OCI-LY7 (cell line): Measurements from ENCODE around the gene WNT9B. TPM values are rescaled to one million over a fixed set of nuclear protein-coding genes. Genes with fewer than 3 reads are reported as not detected.

ENCODE experiments used
- BruUV-seq: library from RNA; stranded (reverse); fragments of 400-500 nt; replicated peaks from 2 replicates; lab custom pipeline; 2021; lab: Mats Ljungman, UMichigan
- CTCF ChIA-PET: fragments of 300-600 bp; sonication (Branson Sonifier 250); formaldehyde crosslinking; loops from one replicate; lab custom pipeline; 2022; ENCODE audit warnings: antibody characterized with exemption; ENCODE audit not compliant: unreplicated experiment; lab: Charles Lee
- POLR2A ChIA-PET: fragments of 300-600 bp; sonication (Branson Sonifier 250); formaldehyde crosslinking; loops from one replicate; lab custom pipeline; 2022; ENCODE audit warnings: antibody characterized with exemption; lab: Charles Lee
- DNase-seq: peaks from one replicate; pipeline ENCODE4 v3.0.0-alpha.2; 2015; ENCODE audit warnings: low spot score
- H2AFZ ChIP-seq: fragments of 200-600 bp; sonication (generic), shearing (Covaris generic); 2 replicates; pipeline ENCODE4 v1.6.1; 2014; ENCODE audit warnings: mild to moderate bottlenecking, antibody characterized with exemption, low read length, moderate library complexity
- H3K27ac ChIP-seq: fragments of 200-600 bp; sonication (generic); 2 replicates; pipeline ENCODE4 v1.5.1; 2014; ENCODE audit warnings: mixed run types, low read depth, mild to moderate bottlenecking, moderate library complexity, low read length, inconsistent platforms; ENCODE audit not compliant: poor library complexity, severe bottlenecking
- H3K36me3 ChIP-seq: fragments of 200-600 bp; sonication (generic); 2 replicates; pipeline ENCODE4 v1.6.1; 2014; ENCODE audit warnings: mild to moderate bottlenecking, antibody characterized with exemption, low read length, moderate library complexity, mixed read lengths; ENCODE audit not compliant: insufficient read depth
- H3K4me1 ChIP-seq: fragments of 200-600 bp; sonication (generic); 2 replicates; pipeline ENCODE4 v1.5.1; 2014; ENCODE audit warnings: mild to moderate bottlenecking, low read length; ENCODE audit not compliant: insufficient read depth, poor library complexity, severe bottlenecking
- H3K4me2 ChIP-seq: fragments of 200-600 bp; sonication (generic); 2 replicates; pipeline ENCODE4 v1.6.1; 2014; ENCODE audit warnings: mild to moderate bottlenecking, low read length
- H3K4me3 ChIP-seq: fragments of 200-600 bp; sonication (generic); 2 replicates; pipeline ENCODE4 v1.5.1; 2014; ENCODE audit warnings: mild to moderate bottlenecking, low read depth, low read length; ENCODE audit not compliant: poor library complexity, severe bottlenecking
- H3K79me2 ChIP-seq: fragments of 200-600 bp; sonication (generic); 2 replicates; pipeline ENCODE4 v1.6.1; 2016; ENCODE audit warnings: low read depth, mild to moderate bottlenecking, low read length, moderate library complexity, mixed read lengths; ENCODE audit not compliant: insufficient read depth
- H3K9me2 ChIP-seq: fragments of 200-600 bp; sonication (generic); 2 replicates; pipeline ENCODE4 v1.6.1; 2016; ENCODE audit warnings: mild to moderate bottlenecking, low read length, mixed read lengths; ENCODE audit not compliant: insufficient read depth
- H3K9me3 ChIP-seq: fragments of 200-600 bp; sonication (generic); 2 replicates; pipeline ENCODE4 v1.6.1; 2014; ENCODE audit warnings: mild to moderate bottlenecking, mixed run types, low read length, mixed read lengths
- H4K20me1 ChIP-seq: fragments of 200-600 bp; sonication (generic); 2 replicates; pipeline ENCODE4 v1.6.1; 2014; ENCODE audit warnings: mild to moderate bottlenecking, antibody characterized with exemption, low read length, moderate library complexity, mixed read lengths; ENCODE audit not compliant: insufficient read depth
- EZH2phosphoT487 ChIP-seq: fragments of 200-600 bp; sonication (generic); IDR thresholded peaks from 2 replicates; pipeline ENCODE4 v1.6.1; 2018; ENCODE audit warnings: low read depth, borderline replicate concordance, mild to moderate bottlenecking, mixed run types, antibody characterized with exemption, low read length, moderate library complexity, mixed read lengths
- intact Hi-C: fragments of 100-400 bp; cut with micrococcal nuclease; formaldehyde crosslinking; loops from one replicate; pipeline ENCODE4 v1.10.0; 2022; ENCODE audit not compliant: unreplicated experiment
- total RNA-seq, 2 experiments: library from RNA; depleted of rRNA in 1 of 2; stranded (reverse); fragments of >200 nt in 1 of 2; shearing (Covaris generic) in 1 of 2; gene quantifications; 2 replicates each; pipeline ENCODE4 v1.2.3, GENCODE V29; 2014 to 2022
- TF ChIP-seq, protein P1 (sequence below): fragments of 200-600 bp; sonication (generic); conservative IDR thresholded peaks from 2 replicates; pipeline ENCODE4 v1.5.1; 2014; ENCODE audit warnings: mild to moderate bottlenecking, antibody characterized with exemption, low read length, moderate library complexity, mixed read lengths

The WNT9B gene
- total RNA-seq, 2 experiments from 2014 or later = not detected

DNA sequence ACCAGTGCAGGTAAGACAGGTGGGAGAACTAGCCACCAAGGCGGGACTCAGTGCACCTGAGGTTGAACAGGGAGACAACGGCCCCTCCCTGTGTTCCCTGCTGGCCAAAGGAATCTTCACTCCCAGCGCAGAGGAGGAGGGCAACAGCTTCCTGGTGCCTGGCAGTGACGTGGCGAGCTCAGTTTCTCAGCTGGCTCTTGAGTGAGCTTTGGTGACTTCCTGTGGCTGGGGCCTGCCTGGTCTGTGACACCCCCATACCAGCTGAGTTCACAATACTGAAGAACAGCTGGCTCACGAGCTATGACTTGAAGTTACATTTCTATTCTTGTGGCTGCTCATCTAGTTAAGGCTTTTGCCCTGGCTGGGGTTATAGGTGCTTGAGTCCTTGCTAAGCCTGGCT is 26.1 kb downstream of the WNT9B start:
- Histone ChIP-seq H3K4me2 (no peak overlapping the region), H3K36me3 (no peaks in the 10 kb centered on the region), H3K9me3 (no peaks in the 10 kb centered on the region), H3K79me2 (no peaks in the 10 kb centered on the region), H3K9me2 (no peaks in the 10 kb centered on the region), H3K4me3 (no peak overlapping the region), H4K20me1 (no peaks in the 10 kb centered on the region), H3K4me1 (peaks cover 9% of the 10 kb centered on the region), H2AFZ (peak overlapping the region; percentile 44; the same call in 1 of the 2 replicates), H3K27ac (no peak overlapping the region)
- TF ChIP-seq EZH2phosphoT487 = no peak
- TF ChIP-seq, protein P1, sequence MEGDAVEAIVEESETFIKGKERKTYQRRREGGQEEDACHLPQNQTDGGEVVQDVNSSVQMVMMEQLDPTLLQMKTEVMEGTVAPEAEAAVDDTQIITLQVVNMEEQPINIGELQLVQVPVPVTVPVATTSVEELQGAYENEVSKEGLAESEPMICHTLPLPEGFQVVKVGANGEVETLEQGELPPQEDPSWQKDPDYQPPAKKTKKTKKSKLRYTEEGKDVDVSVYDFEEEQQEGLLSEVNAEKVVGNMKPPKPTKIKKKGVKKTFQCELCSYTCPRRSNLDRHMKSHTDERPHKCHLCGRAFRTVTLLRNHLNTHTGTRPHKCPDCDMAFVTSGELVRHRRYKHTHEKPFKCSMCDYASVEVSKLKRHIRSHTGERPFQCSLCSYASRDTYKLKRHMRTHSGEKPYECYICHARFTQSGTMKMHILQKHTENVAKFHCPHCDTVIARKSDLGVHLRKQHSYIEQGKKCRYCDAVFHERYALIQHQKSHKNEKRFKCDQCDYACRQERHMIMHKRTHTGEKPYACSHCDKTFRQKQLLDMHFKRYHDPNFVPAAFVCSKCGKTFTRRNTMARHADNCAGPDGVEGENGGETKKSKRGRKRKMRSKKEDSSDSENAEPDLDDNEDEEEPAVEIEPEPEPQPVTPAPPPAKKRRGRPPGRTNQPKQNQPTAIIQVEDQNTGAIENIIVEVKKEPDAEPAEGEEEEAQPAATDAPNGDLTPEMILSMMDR = no peak
- ChIA-PET POLR2A (interaction anchor here (0.7 kb wide), 1 partner anchor 61 kb away, joined by 3 read pairs; no protein-coding TSS in a partner anchor), CTCF (no interaction called here)
- peak; percentile 35 for DNase-seq
- intact Hi-C loops = no loop called here
- no TSS peak for BruUV-seq

DNA sequence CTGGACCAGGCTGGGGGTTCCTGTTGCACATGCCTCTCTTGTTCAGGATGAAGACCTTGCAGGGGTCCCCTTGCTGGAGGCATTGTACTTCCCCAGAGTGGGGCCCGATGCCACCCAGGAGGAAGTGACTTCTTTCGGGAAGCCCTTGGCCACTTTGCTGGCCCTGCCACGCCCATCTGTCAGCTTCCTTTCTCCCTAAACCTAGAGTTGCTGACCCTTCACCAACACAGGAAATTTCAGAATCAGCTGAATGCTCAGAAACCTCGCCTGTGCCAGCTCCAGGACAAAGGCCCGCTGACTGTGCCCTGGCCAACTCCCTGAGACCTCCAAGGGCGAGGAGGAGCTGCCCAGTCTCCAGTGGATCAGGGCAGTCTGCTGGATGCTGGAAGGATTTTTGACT is 26.7 kb downstream of the WNT9B start:
- Histone ChIP-seq H3K4me2 (no peak overlapping the region), H3K27ac (no peak overlapping the region), H2AFZ (peak overlapping the region; percentile 44; the same call in 1 of the 2 replicates), H3K4me1 (peaks cover 9% of the 10 kb centered on the region), H3K9me3 (no peaks in the 10 kb centered on the region), H3K79me2 (no peaks in the 10 kb centered on the region), H3K36me3 (no peaks in the 10 kb centered on the region), H4K20me1 (no peaks in the 10 kb centered on the region), H3K4me3 (no peak overlapping the region), H3K9me2 (no peaks in the 10 kb centered on the region)
- TF ChIP-seq, protein P1 = no peak
- TF ChIP-seq EZH2phosphoT487 = no peak
- CTCF ChIA-PET = no interaction called here
- no TSS peak for BruUV-seq
- intact Hi-C loops = no loop called here
- POLR2A ChIA-PET = interaction anchor here (0.7 kb wide), 1 partner anchor 61 kb away, joined by 3 read pairs; no protein-coding TSS in a partner anchor
- no peak for DNase-seq

DNA sequence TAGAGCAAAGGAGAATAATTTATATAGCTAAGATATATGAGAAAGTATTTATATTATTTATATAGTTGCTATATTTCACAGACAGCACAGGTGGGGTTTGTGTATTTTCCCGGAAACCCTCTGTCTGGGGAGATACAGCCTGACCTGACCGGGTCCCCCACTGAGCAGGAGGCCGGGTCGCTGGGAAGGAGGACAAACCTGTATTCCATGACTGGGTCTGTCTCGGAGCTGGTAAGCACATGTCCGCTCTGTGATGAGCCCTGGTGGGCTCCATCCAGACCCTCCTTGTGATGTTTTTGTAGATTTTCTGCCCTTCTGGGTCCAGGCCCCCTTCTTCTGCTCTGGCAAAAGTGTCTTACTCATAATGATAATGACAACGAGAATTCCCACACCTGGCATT is 27.7 kb downstream of the WNT9B start:
- no peaks in the 10 kb centered on the region for H3K79me2 ChIP-seq
- intact Hi-C loops = no loop called here
- DNase-seq = no peak
- ChIA-PET CTCF (no interaction called here), POLR2A (no interaction called here)
- H3K9me3 ChIP-seq = no peaks in the 10 kb centered on the region
- BruUV-seq = no TSS peak
- no peak overlapping the region for H2AFZ ChIP-seq
- H3K4me3 ChIP-seq = no peak overlapping the region
- H3K36me3 ChIP-seq = no peaks in the 10 kb centered on the region
- H3K4me1 ChIP-seq = peaks cover 9% of the 10 kb centered on the region
- no peak for TF ChIP-seq EZH2phosphoT487
- TF ChIP-seq, protein P1 = no peak
- no peak overlapping the region for H3K27ac ChIP-seq
- H4K20me1 ChIP-seq = no peaks in the 10 kb centered on the region
- H3K4me2 ChIP-seq = no peak overlapping the region
- H3K9me2 ChIP-seq = no peaks in the 10 kb centered on the region
